ENCODE data around the gene TNFRSF11A.

The TNFRSF11A gene

GRCh38 chr18:62386091-62386490 lies 61.0 kb downstream of the TNFRSF11A start:
- no peak for DNase-seq

DNA sequence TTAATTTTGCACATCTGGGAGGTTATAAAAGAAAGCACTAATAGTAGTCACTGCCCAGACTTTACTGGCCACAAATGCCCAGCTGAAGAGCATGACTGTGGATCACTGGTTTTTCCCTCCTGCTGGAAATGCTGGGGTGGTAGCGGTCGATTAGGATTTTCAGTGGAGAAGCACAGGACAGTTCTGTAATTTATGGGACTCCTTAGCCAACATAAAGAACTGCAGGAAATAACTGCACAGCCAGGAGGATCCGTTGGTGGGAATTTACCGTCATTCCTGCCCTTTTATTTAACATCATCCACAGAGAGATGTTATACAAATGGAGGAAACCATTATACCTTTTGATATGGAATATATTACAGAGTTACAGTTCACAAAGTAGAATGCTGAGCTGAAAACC lies 61.5 kb downstream of the TNFRSF11A start:
- no peak for DNase-seq

- DNase-seq = no peak
Measured at GRCh38 chr18:62387257-62387656, 62.1 kb downstream of the TNFRSF11A start.

- no peak for DNase-seq
Measured at GRCh38 chr18:62388855-62389760, 64.0 kb downstream of the TNFRSF11A start.

GRCh38 chr18:62389761-62390481 lies 64.8 kb downstream of the TNFRSF11A start:
- no peak for DNase-seq

DNA sequence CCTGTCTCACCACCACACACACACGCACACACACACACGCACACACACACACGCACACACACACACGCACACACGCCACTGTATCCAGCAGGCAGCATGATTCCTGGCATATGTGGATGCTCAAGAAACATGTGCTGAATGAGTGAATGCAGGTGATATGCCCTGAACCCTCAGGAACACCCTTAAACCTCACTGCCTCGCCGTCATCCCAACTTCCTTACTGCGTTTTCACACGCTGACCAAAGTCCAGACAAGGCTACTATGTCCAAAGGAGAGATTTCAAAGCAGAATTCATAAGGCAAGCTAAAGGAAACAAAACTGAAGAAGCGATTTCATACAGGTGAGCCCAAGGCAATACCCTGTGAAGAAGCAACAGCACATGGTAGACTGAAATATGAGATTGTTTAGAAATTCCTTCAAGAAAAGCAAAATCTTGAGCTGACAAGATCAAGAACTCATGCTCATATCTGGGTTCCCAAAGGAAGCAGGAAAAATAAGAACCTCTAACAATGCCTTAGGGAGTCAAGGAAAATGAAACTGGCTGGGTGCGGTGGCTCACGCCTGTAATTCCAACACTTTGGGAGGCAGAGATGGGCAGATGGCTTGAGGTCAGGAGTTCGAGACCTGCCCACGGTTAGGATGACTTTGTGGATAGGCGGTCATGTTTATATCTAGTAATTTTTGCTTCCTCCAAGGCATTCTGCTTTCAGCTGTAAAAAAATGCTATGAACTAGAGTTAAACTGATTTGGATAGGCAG lies 69.1 kb downstream of the TNFRSF11A start:
- no peak for DNase-seq

DNA sequence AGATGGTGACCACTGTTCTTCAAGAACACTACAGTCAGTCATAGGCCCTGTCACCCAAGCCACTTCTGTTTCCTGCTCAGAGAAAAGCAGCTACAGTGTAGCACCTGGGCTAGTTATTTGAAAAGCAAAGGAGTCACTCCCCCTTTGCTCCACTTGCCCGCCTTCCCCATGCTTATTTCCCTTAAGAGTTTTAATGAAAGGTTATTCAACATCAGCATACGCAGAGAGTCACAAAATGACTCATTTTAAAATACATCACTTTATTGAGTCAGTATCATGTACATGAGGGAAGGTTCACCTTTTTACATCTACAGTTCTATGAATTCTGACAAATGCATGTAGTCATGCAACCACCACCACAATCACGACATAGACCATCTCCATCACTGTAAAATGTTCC lies 71.3 kb downstream of the TNFRSF11A start:
- no peak for DNase-seq

- DNase-seq = no peak
Measured at GRCh38 chr18:62396967-62397366, 71.9 kb downstream of the TNFRSF11A start.

DNA sequence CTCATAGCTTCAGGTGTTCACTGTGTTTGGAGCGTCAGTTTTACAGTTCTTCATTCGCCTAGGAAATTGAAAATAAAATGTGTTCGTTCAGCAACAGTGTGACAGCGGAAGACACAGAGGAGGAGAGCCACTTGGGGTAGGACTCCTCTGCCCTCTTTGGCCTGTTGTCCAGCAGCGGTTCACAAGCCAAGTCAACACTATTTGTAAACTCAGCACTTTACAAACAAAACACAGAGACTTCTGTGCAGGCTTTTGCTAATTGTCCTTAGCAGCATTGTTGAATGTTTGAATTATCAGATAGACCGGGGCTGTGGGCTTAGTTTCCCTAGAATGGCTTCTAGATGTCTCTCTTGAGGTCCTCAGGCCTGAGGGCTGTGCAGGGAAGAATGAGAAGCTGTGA lies 73.2 kb downstream of the TNFRSF11A start:
- DNase-seq = no peak

DNA sequence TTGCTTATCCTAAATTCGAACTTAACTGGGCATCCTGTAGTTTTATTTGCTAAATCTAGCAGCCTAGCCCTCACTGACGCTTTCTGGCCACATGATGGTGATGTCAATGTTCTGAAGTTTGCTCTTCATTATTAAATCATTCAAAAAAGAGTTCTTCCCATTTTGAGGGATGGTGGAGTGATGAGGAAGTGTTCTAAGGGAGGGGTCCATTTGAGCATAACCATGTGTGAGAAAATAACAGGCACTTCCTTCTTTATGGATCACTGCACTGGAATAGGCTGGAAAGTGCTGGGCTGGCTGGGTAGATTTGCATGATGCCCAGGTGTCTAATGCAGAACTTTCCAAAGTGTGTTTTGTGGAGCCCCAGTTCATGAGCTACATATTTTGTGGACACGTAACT lies 74.2 kb downstream of the TNFRSF11A start:
- DNase-seq = no peak

GRCh38 chr18:62399781-62400308 lies 74.7 kb downstream of the TNFRSF11A start:
- no peak for DNase-seq

DNA sequence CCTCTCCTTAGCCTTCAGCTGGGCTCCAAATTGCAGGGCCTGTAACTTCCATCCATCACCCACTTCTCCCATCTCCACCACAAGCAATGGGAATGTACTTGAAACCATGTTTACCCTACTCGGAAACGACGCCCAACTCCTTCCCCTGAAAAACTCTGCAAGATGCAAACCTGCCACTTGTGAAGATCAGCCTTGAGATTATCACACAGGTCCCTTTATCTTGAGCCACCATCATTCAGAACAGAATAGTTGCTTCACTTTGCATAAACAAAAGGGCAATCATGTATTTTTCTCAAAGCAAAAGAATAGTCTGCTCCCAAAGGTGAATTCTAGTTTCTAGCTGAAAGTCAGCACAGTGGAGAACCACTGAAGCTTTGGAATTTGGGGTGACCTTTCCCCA lies 75.8 kb downstream of the TNFRSF11A start:
- DNase-seq = no peak

- DNase-seq = no peak
Measured at GRCh38 chr18:62402342-62402948, 77.3 kb downstream of the TNFRSF11A start.

DNA sequence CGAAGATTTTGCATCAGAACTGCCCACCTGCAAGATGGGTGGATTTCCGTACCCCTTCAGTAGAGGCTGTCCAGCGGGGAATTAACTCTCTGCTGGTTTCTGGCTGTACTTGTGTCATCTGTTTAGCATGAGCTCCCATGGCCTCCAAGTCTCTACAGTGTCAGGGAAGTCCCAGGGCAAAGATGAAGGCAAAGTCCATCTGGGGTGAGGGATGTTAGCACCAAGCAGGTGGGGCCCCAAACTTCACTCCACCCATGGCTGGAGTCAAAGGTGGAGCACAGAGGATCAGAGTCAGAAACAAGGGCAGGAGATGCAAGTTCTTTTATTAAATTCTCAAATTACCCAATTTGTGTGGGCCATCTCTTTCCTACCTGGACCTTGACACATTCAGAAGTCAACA lies 78.0 kb downstream of the TNFRSF11A start:
- no peak for DNase-seq

DNA sequence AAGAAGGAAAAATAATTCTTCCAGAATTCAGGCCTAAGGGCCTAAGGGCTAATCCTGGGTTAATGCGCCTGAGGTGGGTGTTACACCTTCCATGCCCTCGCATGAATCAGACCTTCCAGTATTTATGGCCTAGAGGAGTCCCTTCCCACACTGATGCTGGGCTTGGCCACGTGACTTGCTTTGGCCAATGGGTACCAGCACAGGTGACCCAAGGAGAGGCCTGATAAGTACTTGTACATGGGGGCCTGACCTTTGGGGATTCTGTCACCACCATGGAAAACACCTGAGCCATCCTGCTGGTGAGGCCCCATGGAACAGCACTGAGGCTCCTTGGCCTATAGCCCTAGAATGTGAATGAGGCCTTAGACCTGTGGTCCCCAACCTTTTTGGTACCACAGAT lies 79.8 kb downstream of the TNFRSF11A start:
- no peak for DNase-seq

DNA sequence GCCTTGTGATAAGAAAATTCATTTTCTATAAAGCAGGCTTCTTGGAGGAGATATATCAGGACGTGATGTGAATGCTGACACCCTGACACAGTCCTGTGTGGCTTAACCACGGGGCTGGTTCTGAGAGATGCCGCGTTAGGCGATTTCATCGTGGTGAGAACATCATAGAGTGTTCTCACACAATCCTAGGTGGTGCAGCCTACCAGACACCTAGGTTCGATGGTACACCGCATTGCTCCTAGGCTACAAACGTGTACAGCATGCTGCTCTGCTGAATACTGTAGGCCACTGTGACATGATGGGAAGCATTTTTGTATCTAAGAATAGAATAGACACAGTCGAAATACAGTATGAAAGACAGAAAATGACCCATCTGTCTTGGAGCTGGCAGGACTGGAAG lies 82.5 kb downstream of the TNFRSF11A start:
- no peak for DNase-seq

DNA sequence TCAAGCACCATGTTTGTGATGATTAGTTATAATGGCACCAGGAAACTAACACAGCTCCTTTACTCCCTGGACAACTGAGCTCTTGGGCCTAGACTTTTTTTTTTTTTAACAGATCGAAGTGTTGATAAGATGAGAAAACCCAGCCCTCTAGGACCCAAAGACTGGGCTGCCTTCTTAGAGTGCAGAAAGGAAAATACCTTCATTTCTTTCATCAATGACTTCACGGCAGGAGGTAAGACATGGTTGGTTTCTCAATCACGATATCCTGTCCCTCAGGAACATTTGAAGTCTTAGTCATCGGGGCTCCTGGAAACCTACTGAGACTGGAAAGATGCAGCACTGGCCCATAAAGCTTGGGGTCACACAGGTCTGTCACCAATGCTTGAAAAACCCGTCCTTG lies 84.7 kb downstream of the TNFRSF11A start:
- no peak for DNase-seq

GRCh38 chr18:62412231-62412979 lies 87.3 kb downstream of the TNFRSF11A start:
- DNase-seq = no peak

GRCh38 chr18:62413206-62413605 lies 88.1 kb downstream of the TNFRSF11A start:
- DNase-seq = no peak

DNA sequence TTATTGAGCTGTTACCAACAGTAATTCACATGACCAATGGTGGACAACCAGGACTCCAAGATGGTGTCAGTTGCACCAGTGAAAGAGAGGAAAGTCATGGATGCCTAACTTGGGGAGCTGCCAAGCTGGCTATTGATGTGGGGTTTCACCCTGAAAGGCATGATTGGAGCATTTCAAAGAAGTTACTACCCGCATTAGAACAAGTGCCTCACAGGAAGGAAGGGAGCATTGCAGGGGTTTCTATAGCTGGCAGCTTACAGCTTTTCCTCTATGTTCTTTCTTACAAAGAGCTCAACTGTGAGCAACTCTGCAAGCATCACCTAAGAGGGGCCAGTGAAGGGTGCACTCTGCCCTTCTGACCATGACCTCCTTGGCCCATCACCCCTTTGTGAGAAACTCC lies 93.1 kb downstream of the TNFRSF11A start:
- no peak for DNase-seq

- no peak for DNase-seq
Measured at GRCh38 chr18:62420151-62420512, 95.0 kb downstream of the TNFRSF11A start.
